ENCODE results near the gene PALLD.

DNA sequence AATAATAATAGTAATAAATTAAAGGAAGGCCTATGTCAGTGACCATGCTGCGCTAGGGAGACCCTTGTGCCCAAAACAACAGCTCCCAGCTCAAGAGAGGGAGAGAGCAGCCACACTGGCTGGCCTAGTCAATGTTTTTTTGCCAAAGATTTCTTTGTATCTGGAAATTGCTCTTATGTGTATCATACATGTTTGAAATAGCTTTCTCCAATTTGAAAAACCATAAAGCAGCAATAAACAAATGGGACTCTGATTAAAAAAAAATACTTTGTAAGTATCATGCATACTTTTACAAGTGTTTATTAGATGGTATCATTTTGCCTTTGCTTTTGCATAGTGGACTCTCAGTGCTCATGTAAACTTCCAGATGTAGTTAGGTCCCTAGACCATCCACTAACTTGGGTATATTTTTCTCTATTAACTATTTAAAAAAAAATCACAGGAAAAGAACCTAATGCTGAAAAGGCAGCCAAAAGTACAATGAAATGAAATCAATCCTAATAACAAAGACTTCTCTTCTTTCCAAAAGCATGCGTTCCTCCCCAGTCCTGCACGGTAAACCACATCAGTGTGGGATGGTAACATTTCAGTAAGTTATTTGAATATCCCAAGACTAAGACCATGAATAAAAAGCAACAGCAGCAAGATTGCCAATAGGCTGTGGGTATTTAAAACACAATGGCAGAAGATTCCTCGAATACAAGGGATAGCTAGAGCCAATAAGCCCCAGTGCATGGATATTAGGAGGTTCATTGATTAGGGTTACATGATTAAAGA, 117.6 kb downstream of the PALLD start:
- TF ChIP-seq, protein P1, sequence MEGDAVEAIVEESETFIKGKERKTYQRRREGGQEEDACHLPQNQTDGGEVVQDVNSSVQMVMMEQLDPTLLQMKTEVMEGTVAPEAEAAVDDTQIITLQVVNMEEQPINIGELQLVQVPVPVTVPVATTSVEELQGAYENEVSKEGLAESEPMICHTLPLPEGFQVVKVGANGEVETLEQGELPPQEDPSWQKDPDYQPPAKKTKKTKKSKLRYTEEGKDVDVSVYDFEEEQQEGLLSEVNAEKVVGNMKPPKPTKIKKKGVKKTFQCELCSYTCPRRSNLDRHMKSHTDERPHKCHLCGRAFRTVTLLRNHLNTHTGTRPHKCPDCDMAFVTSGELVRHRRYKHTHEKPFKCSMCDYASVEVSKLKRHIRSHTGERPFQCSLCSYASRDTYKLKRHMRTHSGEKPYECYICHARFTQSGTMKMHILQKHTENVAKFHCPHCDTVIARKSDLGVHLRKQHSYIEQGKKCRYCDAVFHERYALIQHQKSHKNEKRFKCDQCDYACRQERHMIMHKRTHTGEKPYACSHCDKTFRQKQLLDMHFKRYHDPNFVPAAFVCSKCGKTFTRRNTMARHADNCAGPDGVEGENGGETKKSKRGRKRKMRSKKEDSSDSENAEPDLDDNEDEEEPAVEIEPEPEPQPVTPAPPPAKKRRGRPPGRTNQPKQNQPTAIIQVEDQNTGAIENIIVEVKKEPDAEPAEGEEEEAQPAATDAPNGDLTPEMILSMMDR (IDR thresholded peaks at IDR 0.05): no peak
- TF ChIP-seq POLR2A (IDR thresholded peaks at IDR 0.05): no peak

All from testis (tissue), 2 donors.